Fibroblast of skin of abdomen (primary cell): Measurements from ENCODE around the gene ANK3. TPM values are rescaled to one million over a fixed set of nuclear protein-coding genes. Genes with fewer than 3 reads are reported as not detected.

Experiments
- DNase-seq: peaks from one replicate; pipeline ENCODE4 v3.0.0-alpha.2; 2013
- polyA plus RNA-seq, 2 experiments: library from polyadenylated mRNA; unstranded; fragments of 120-200 nt; gene quantifications; one replicate each; pipeline ENCODE4 v1.2.1, GENCODE V29; 2013; ENCODE audit not compliant: insufficient read length in 2 of 2

Gene ANK3
- polyA plus RNA-seq (2013, experiment 1 of 2; ENCODE audit: insufficient read length): 5.0 TPM
- polyA plus RNA-seq (2013, experiment 2 of 2; ENCODE audit: insufficient read length): 3.2 TPM

DNA sequence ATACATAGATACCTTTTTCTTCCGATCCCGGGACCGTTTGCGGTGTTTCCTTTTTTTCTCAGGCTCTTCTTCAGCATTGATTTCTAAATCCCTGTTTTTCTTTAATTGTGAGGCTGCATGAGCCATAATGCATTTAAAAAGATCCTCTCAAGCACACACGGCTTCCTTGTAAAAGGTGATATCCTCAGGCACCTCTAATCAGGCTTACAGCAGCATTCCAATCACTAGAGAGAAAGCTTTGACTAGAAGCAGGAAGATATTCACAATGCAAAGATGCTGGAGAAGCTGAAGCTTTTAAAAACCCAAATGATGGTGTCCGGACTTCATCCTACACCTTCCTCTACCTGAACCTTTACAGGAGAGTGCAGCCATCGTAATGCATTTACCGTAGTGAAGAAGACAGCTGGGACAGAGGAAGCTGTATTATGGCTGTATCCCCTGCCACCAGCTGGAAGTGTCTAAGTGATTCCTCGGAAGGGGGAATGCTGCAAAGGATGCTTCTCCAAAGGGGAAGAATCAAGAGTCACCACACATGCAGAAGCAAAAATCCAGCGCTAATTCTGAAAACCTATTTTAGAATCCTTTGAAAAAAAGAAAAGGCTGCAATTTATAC, at the start of gene ANK3:
ANK3 (minus strand) TSS at position 463 of the 613 bp plus-strand sequence; CDS start at position 126, 337 bp downstream.
- DNase-seq: no peak

DNA sequence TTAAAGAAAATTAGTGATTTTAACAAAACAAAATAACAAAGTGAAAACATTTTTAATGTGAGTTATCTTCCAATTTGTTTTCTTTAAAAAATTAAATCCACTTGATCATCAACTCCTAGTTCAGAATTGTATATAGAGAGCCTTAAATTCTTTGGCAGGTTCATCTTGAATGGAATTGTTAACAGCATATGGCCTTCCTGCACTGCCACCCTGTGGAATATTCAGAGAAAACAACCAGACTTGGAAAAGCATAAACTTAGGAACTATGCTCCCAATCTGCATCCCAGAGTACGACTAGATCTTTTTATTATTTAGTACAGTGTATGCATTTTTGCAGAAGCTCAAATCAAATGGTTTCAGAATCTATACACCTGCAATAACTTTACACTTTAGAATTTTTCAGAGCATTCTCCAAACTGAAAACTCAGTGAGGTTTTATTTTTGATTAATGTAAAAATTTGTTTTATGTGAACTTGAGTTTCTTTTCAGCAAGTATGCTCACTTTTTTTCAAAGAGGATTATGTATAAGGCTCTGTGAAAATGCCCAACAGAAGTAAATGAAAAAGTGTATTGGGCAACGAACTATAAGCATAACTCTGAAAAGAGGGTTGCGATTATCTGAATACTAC, 44.9 kb upstream of the ANK3 start:
- peak; percentile 61 for DNase-seq

DNA sequence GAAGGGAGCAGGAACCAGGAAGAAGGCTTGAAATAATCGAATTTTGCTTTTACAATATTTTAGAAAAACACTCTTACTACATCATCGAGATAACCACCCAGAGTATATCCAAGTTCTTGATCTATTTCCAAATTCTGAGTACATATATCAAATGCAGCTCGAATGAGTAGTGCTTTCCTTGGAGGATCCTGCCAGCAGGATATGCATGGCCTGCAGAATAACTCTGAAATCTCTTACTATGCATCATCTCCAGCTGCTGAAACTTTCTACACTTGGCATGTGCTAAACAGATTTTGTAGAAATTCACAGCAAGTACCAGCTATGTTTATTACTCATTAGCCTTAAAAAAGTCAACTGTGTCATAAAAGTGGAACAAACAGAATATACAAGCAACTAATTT, 44.0 kb upstream of the ANK3 start:
- DNase-seq: peak; percentile 91

DNA sequence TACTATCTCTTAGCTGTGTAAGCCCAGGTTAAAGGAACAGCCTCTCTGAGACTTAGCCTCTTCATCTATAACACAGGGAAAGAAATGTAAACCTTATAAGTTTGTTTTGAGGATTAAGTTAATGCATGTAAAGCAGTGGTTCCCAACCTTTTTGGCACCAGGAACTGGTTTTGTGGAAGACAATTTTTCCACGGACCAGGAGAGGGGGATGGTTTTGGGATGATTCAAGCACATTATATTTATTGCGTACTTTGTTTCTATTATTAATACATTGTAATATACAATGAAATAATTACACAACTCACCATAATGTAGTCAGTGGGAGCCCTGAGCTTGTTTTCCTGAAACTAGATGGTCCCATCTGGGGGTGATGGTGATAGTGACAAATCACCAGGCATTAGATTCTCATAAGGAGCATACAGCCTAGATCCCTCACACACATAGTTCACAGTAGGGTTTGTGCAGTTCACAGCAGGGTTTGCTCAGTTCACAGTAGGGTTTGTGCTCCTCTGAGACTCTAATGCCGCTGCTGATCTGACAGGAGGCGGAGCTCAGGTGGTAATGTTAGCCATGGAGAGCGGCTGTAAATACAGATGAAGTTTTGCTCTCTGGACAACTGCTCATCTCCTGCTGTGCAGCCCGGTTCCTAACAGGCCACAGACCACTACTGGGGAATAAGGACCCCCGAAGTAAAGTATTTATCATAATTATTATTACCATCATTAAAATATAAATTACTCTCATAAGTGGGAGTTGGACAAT, 41.3 kb upstream of the ANK3 start:
- DNase-seq: no peak

DNA sequence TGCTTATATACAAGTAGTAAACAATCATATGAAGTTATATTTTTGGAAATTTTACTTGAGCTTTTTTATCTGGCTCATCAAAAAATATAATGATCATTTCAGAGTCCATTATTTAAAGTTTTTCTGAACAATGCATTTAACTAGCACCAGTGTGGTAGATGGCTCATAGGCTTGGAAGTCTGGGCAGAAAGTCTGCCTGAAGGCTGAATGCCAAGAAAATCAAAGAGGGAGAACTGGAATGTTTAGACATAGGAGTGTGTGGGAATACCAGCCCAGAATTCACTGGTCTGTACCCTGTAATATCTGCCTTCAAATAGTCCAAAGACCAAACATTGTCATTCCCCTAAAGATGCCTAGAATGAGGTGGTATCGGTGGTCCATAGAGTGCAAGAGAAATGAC, 40.3 kb upstream of the ANK3 start:
- DNase-seq: peak; percentile 88

DNA sequence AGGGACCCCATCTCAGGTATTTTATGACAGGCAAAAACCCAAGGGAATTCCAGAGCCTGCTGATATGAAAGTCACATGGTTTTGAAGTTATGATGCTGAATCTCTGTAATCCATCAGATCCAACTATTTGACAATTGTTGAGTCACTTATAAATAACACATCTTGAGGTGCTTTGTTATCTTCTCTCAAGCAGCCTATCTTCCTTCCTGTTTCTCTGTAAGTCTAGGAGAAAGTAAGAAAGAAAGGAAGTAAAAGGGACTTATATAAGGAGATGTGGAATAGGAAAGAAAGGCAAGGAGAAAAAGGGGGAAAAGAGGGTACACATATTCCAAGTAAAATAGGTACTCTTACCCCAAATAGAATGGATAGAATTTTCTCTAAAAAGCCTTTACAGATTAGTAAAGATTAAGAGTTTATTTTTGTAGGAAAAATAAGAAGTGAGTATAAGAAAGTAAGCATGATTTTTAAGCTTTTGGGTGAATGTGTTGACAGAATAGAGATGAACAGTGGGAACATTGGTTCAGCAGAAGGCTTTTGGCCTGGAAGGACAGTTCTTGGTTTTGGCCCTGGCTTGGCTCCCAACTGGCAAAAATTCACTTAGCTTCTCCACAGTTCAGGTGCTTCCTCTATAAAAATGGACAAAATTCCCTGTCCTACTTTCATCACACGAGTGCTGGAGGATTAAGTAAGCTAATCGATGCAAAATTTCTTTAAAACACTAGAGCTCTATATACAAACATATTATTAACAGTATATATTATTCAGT, 39.6 kb upstream of the ANK3 start:
- DNase-seq: peak; percentile 31

DNA sequence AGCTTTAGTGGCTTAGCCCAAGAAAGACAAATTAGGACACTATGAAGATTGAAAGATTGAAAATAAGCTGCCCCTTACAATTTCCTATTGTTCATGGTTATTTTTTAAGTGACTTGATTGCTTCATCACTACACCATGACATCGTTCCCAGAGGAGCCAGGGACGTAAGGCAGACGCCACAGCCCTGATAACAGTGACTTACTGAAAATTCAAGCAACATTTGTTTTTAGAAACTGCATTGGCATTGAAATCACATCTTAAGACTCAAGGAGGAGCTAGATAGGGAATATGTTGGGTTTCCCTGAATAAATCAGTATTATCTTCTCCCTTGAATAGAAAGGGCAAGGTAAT, 38.7 kb upstream of the ANK3 start:
- DNase-seq: no peak

DNA sequence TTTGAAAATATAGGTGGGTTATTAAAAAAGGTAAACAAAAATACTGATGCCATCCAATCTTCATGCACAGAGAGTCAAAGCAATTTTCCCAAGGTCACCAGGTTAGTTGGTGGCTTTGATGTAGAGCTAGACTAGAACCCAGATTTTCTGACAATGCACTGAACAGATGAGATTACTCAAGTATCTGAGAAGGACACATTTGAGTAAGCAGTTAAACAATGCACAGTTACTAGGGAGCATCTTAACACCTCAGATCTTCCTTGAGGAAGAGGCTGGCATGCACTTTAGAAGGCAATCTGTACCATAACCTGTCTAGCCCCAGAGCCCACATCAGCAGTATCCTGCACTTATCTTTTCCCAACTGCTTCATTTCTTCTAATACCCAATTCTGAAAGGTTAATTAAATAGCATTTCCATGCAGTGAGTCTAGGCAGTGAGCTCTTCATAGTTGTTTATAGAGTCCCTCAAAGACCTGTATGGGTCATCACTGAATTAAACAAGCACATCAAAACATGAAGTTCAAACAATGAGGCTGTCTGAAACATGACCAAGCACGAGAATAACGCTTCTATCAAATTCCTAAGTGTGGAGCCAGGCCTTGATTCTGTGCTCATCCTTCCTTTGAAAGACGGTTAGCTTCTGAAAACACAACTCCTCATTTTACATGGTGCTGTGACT, 38.2 kb upstream of the ANK3 start:
- DNase-seq: no peak

DNA sequence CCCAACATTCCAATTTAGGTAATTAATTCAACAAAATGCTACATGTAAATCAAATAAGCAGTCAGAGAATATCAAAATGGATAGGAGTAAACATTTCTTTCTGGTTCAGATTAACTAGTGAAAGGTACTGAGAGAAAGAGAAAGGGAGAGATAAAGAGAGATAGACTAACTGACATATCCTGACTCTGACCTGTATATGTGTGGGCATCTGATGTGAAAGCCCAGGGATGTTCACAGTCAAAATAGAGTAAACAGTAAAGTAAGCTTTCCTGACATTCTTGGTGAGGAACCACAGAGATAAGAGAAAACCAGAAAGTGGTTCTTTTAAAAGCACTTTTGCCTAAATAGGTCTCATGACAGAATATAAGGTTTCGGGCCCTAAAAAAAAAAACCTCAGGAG, 37.5 kb upstream of the ANK3 start:
- no peak for DNase-seq

DNA sequence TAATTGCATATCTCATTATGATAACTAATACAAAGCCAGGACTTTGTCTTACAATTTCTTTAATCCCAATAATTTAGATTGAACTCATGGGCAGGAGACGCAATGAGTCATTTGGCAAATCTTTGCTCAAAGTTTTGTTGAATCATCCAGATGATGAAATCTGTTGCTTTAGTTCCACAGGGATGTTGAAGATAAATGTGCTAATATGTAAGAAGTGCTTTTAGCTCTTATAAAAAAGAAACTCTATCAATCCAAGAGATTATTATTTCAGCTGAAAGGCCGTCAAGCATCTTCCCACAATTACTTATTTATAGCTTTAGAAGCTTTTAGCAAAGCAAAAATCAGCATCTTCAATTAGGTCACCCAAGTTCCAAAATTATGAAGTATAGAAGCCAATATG, 36.8 kb upstream of the ANK3 start:
- peak; percentile 92 for DNase-seq

DNA sequence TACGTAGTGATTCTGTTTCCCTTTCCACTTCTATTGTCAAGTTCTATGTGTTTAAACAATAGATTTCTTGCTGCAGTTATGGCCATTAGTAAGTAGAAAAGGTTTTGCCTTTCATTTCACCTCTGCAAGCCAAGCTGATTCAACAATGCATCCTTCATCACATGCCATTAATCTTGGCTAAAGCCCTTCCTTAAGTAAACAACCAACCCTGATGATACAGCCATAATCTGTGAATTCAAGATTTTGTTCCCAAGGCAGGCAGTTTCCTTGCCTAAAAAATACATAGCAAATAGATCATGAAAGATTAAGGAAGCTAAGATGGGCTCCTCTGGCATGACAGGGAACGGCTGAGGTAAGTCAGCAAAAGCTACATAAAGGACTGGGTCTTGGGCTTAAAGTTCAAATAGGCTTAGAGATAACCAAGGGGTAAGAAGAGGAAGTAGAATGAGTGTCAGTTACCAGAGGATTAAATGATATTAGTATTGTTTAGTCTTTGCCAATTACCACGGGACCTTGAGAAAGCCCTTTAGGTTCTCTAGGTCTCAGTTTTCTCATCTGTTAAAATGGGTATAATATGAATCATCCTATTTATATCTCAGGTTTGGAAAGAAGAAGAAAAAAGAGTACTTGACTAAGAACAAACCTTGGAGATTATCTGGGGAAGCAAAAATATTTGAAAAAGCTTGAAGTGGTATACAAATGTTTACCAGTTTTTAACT, 35.9 kb upstream of the ANK3 start:
- peak; percentile 62 for DNase-seq

DNA sequence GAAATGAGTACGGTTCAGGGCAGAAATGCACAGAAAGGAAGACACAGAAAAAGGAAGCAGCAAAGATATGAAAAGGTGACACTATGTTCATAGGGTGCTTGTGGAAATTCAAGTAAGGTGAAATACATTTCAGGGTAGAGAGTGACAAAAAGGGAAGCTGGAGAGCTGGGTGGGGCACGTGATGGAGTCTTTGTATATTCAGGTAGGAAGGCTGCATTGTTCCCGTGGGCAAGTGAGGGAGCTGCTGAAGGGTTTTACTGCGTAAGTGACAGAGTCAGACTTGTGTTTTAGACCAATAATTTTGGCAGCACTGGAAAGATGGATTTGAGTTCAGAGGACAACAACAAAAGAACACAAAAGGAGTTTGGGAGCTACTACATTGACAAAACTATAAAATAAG, 35.3 kb upstream of the ANK3 start:
- DNase-seq: no peak

DNA sequence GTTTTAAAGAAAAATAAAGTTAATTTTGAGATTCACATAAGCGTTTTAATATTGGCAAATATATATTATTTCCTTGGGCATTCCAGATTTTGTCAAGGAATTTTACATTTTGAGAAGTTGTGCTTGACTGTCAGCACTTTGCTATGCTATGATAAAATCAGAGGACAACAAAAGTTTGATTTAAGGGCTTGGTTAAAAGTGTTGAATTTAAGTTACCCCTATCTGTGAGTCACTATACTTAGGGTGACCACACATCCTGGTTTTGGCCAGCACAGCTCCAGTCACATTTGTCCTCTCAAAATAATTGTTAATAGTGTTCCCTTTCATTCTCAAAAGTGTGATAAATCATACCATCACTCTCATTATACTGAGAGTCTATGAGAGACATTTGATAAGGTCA, 34.2 kb upstream of the ANK3 start:
- peak; percentile 50 for DNase-seq

DNA sequence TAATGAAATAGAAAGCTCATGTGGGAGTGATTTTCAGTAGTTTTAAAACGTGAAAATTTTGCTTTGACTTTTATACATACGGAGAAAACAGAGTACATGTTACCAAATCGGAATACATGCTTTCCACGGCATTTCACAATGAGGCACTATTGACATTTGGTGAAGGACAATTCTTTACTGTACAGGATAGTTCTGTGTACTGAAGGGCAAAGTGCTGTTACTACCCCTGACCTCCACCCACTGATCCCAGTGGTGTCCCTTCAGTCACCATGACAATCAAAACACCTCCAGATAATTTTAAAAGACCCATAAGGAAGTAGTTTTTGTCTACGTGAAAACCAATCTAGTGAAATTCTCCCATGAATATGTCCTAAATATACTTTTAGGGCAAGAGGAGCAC, 33.1 kb upstream of the ANK3 start:
- DNase-seq: no peak

DNA sequence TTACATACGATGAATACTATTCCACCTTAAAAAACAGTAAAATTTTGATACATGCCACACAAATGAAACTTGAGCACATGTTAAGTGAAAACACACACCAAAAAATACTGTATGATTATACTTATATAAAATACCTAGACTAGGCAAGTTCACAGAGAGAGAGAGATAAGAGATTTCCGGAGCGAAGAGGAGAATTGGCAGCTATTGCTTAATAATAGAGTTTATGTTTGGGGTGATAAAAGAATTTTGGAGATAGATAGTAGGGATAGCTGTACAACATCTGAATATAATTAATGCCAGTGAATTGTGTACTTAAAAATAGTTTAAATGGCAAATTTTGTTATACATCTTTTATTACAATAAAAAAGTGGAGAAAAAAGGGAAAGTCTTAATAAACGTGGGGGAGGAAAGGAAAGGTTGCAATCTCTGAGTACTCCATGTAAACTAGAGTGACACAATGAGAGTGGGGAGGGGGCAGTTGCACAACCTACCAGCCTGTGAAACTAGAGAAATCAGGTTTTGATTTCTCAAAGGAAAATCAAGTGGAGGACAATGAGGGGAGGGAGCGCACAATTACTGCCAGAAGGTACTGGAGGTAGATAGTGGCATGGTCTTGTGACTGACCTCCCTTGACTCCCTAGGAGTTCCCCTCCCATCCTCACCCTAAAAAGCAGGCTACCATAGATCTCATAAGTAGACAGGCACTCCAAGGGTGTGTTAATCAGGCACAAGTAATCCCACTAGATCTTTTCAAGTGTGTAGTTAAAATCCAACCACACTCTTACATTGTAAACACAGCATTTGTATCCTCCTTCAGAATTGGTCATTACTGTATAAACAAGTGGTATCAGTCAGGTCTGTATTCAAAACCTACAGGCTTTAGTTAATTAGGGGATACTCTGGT, 31.6 kb upstream of the ANK3 start:
- DNase-seq: no peak

DNA sequence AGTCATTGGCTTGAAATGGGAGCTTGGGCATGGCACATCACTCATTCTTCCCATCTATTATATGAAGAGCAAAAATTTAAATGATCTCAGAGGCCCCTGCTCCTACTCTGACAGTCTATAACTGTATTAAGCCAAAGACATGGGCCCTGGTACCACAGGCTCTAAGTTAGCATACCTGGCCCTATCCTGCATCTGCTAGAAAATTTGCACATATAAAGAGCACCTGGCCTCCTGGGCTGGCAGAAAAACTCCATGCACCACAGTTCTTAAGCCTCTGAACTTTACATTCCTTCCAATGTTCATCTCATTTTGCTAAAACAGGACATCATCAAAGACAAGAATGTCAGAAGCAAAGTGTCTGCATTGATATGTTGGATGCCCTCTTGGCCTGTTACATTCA, 29.6 kb upstream of the ANK3 start:
- no peak for DNase-seq

DNA sequence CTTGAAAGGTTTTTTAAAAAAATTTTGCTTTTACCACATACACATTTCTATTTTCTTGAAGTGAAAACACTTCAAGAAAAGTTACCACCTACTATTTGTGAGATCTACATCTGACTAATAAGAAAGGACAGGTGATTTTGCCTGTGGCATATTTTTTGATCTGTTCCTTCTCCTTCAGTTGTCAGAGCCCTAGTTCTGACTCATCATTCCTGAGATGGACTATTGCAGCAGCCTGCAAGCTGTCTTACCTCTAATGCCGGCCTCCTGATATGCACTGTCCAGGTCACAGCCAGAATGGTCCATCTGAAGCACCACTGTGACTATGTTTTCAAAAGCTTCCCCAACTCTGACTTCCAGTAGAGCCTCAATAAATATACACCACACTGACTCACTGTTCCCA, 28.2 kb upstream of the ANK3 start:
- DNase-seq: no peak

DNA sequence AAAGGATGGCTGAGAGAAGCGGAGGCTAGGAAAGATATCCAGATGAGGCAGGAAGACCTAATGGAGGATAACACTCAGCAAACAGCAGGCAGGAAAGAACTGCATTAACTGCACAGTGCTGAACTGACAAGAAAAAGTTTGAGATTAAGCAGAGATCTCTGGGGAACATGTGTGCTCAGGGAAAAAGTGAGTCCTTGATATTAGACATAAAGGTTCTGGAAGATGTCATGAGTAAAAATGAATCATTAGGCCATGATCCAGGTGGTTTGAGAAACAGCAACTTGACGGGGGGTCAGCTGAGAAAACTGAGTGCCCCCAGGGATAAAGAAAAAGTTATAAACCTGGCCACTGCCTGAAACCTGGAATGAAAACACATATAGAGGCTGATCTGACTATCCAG, 27.3 kb upstream of the ANK3 start:
- DNase-seq: peak; percentile 38

DNA sequence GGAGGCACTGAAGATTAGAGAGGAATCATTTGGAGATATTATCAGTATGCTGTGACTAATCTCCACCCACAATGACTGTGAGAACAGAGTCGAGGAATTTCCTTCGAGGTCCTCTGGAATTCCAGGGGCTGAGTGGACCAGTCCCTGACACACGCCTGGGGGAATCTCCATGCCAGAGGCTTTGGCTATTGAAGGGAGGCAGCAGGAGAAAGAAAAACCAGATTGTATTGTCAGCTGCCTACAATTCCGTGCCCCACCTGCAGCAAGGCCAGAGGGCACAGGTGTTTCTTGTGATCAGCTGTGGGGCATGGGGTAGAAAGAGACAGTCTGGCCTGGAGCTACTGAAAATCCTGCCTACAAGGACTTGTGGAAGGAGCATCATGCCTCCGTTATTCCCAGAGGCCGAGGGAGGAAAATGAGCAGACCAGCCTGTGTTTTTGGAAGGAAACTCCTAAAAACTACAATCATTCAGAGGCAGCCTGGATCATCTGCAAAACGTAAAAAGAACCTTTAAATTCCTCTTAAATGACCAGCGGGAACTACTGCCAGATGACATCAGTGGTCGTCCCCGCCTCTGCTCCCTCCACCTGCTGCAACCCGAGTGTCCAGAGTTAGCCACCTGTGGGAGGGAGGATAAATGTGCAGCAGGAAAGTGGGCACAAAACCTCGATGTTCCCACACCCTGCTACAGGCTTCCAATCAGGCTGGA, 25.4 kb upstream of the ANK3 start:
- peak; percentile 91 for DNase-seq

DNA sequence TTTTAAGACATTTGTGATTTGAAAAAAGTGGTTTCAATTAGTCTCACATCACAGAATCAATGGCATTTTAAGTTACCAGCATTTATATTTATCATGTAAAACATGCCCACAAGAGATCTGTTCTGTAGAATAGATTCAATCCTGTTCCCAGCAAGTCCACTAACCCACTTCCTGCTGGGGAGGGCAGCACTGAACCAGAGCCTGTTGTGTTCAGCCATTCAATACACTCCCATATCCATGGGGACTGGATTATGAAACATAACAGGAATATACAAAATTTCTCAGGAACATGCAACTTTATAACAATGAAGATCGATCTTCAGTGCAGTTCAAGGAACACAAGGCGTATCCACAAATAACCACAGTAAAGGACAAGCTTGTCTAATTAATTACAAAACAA, 24.4 kb upstream of the ANK3 start:
- DNase-seq: no peak
